ENCODE results near the gene ALK.

GRCh38 chr2:29323301-29323700, 598.1 kb downstream of the ALK start:
- TF ChIP-seq, protein P1, sequence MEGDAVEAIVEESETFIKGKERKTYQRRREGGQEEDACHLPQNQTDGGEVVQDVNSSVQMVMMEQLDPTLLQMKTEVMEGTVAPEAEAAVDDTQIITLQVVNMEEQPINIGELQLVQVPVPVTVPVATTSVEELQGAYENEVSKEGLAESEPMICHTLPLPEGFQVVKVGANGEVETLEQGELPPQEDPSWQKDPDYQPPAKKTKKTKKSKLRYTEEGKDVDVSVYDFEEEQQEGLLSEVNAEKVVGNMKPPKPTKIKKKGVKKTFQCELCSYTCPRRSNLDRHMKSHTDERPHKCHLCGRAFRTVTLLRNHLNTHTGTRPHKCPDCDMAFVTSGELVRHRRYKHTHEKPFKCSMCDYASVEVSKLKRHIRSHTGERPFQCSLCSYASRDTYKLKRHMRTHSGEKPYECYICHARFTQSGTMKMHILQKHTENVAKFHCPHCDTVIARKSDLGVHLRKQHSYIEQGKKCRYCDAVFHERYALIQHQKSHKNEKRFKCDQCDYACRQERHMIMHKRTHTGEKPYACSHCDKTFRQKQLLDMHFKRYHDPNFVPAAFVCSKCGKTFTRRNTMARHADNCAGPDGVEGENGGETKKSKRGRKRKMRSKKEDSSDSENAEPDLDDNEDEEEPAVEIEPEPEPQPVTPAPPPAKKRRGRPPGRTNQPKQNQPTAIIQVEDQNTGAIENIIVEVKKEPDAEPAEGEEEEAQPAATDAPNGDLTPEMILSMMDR (IDR thresholded peaks at IDR 0.05) = no peak
- no peak for TF ChIP-seq POLR2A (IDR thresholded peaks at IDR 0.05)
